AG09319 (cell line): ENCODE measurements around the gene FAAP20.

Experiments used
- DNase-seq: peaks from one replicate; pipeline ENCODE4 v3.0.0-alpha.2; 2010; ENCODE audit warnings: low read depth; ENCODE audit errors: extremely low read depth
- TF ChIP-seq, protein P1 (sequence below): IDR thresholded peaks from 2 replicates; pipeline ENCODE4 v1.5.1; 2011; ENCODE audit warnings: low read depth, mild to moderate bottlenecking, inconsistent platforms, low read length, moderate library complexity

Gene FAAP20

GRCh38 chr1:2224170-2224584, 29.6 kb upstream of the FAAP20 start:
- no peak for DNase-seq
- TF ChIP-seq, protein P1, sequence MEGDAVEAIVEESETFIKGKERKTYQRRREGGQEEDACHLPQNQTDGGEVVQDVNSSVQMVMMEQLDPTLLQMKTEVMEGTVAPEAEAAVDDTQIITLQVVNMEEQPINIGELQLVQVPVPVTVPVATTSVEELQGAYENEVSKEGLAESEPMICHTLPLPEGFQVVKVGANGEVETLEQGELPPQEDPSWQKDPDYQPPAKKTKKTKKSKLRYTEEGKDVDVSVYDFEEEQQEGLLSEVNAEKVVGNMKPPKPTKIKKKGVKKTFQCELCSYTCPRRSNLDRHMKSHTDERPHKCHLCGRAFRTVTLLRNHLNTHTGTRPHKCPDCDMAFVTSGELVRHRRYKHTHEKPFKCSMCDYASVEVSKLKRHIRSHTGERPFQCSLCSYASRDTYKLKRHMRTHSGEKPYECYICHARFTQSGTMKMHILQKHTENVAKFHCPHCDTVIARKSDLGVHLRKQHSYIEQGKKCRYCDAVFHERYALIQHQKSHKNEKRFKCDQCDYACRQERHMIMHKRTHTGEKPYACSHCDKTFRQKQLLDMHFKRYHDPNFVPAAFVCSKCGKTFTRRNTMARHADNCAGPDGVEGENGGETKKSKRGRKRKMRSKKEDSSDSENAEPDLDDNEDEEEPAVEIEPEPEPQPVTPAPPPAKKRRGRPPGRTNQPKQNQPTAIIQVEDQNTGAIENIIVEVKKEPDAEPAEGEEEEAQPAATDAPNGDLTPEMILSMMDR = no peak

- no peak for DNase-seq
- TF ChIP-seq, protein P1 = no peak
These were observed 26.7 kb upstream of the FAAP20 start for GRCh38 chr1:2221271-2221670.

- DNase-seq = no peak
- TF ChIP-seq, protein P1 = no peak
These were observed 22.1 kb upstream of the FAAP20 start for GRCh38 chr1:2216767-2217058.

DNA sequence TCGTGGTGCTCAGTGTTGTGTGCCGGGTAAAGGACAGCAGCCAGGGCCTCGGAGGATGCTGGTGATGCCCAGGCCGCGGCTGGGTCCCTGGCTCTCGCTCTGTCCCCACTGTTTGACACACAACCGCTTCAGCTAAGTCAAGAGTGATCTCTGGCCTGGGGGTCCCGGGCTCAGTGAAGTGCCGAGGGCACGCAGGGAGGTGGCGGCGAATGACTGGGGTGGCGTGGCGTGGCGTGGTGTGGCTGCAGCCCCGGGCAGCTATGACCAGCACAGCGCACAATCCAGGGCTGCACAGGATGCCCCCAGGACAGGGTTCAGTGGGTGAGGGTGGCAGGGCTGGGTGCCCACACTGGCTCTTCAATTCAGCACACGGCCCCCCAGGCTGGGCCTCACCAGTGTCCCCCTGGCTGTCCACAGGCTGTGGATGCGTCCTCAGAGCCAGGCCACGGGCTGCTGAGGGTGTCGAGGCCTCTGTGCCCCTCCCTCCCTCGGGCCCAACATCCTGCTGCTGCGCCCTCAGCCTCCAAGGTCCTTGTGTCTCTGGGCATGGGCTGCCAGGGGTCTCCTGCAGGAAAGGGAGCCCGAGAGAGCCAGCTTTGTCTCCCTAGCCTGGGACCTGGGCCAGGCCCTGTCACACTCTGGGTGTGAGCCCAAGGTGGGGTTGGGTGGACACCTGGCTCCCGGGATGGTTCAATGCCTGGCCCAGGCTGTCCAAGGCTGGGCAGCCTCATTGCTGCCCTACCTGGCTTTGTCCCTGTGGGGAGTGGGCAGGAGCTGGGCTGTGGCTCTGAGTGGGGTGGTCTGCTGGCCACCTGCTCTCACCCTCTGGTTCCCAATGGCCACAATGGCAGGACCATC, 21.6 kb upstream of the FAAP20 start:
- no peak for DNase-seq
- TF ChIP-seq, protein P1 = no peak

DNA sequence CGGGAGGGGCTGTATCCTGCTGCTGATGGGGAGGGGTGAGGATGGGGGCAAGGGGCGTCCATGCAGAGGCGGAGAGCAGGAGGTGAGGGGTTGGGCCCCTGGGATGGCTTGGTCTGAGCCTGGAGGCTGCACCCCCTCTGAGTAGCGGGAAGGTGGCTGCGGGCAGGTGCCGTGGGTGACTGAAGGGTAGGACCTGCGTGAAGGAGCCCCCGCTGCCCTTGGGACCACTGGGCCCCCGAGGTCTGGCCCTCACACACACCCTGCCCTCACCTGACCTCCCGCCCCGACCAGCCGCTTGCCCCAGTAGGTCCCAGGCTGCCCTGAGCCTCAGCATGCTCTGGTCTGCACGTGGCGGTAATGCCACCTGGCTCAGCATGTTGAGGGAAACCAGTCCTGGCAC, 20.8 kb upstream of the FAAP20 start:
- no peak for DNase-seq
- TF ChIP-seq, protein P1 = no peak

- no peak for DNase-seq
- TF ChIP-seq, protein P1 = no peak
These were observed 20.1 kb upstream of the FAAP20 start for GRCh38 chr1:2214541-2215241.
